Measurements from ENCODE around the gene C1orf105. TPM values are rescaled to one million over a fixed set of nuclear protein-coding genes. Genes with fewer than 3 reads are reported as not detected.

C1orf105 gene
- total and polyA plus RNA-seq, 2 experiments from 2014 or later, result 0.23 to 2.2 TPM

GRCh38 chr1:172515436-172515835, 95.0 kb downstream of the C1orf105 start:
- Histone ChIP-seq H2AFZ (no peak overlapping the region), H3K4me2 (no peak overlapping the region), H3K79me2 (no peaks in the 10 kb centered on the region), H3K27ac (no peak overlapping the region), H3K9me2 (replicated peaks; ENCODE audit: insufficient read depth) (no peaks in the 10 kb centered on the region), H3K4me3 (no peak overlapping the region), H3K4me1 (ENCODE audit: insufficient read depth) (no peaks in the 10 kb centered on the region), H3K27me3 (no peaks in the 10 kb centered on the region), H3K9me3 (ENCODE audit: low read depth) (no peaks in the 10 kb centered on the region), H3K36me3 (replicated peaks; ENCODE audit: insufficient read depth, low read depth) (no peaks in the 10 kb centered on the region), H4K20me1 (ENCODE audit: insufficient read depth, poor library complexity, severe bottlenecking) (no peaks in the 10 kb centered on the region)
- no peak for TF ChIP-seq CTCF (IDR thresholded peaks at IDR 0.05; ENCODE audit: poor library complexity)
- no peak for TF ChIP-seq EZH2 (IDR thresholded peaks at IDR 0.05; ENCODE audit: borderline replicate concordance)
- TF ChIP-seq EZH2phosphoT487 (IDR thresholded peaks at IDR 0.05; ENCODE audit: low read depth, severe bottlenecking, unreplicated experiment), result no peak
- DNase-seq (ENCODE audit: low spot score), result no peak

GRCh38 chr1:172515927-172516326, 95.4 kb downstream of the C1orf105 start:
- no peaks in the 10 kb centered on the region for H3K9me3 ChIP-seq (ENCODE audit: low read depth)
- H3K79me2 ChIP-seq, result no peaks in the 10 kb centered on the region
- H3K4me3 ChIP-seq, result no peak overlapping the region
- no peak overlapping the region for H3K27ac ChIP-seq
- WGBS (ENCODE audit: low lambda C conversion rate, missing lambda C conversion rate), result 84% methylated on average over 1 of the region's 1 CpG
- no peak for TF ChIP-seq EZH2 (IDR thresholded peaks at IDR 0.05; ENCODE audit: borderline replicate concordance)
- no peak for TF ChIP-seq CTCF (IDR thresholded peaks at IDR 0.05; ENCODE audit: poor library complexity)
- no peak for TF ChIP-seq EZH2phosphoT487 (IDR thresholded peaks at IDR 0.05; ENCODE audit: low read depth, severe bottlenecking, unreplicated experiment)
- H3K36me3 ChIP-seq (replicated peaks; ENCODE audit: insufficient read depth, low read depth), result no peaks in the 10 kb centered on the region
- H2AFZ ChIP-seq, result no peak overlapping the region
- no peak overlapping the region for H3K4me2 ChIP-seq
- H3K27me3 ChIP-seq, result no peaks in the 10 kb centered on the region
- H3K9me2 ChIP-seq (replicated peaks; ENCODE audit: insufficient read depth), result no peaks in the 10 kb centered on the region
- no peaks in the 10 kb centered on the region for H3K4me1 ChIP-seq (ENCODE audit: insufficient read depth)
- no peak for DNase-seq (ENCODE audit: low spot score)
- no peaks in the 10 kb centered on the region for H4K20me1 ChIP-seq (ENCODE audit: insufficient read depth, poor library complexity, severe bottlenecking)

- 92% methylated on average over 1 of the region's 1 CpG for whole genome bisulfite sequencing (ENCODE audit: low lambda C conversion rate, missing lambda C conversion rate)
- DNase-seq (ENCODE audit: low spot score), result no peak
- no peak overlapping the region for H3K27ac ChIP-seq
- H3K4me3 ChIP-seq, result no peak overlapping the region
- no peaks in the 10 kb centered on the region for H4K20me1 ChIP-seq (ENCODE audit: insufficient read depth, poor library complexity, severe bottlenecking)
- H2AFZ ChIP-seq, result no peak overlapping the region
- H3K9me2 ChIP-seq (replicated peaks; ENCODE audit: insufficient read depth), result no peaks in the 10 kb centered on the region
- H3K9me3 ChIP-seq (ENCODE audit: low read depth), result no peaks in the 10 kb centered on the region
- no peaks in the 10 kb centered on the region for H3K36me3 ChIP-seq (replicated peaks; ENCODE audit: insufficient read depth, low read depth)
- H3K79me2 ChIP-seq, result no peaks in the 10 kb centered on the region
- no peaks in the 10 kb centered on the region for H3K27me3 ChIP-seq
- TF ChIP-seq CTCF (IDR thresholded peaks at IDR 0.05; ENCODE audit: poor library complexity) (no peak), EZH2phosphoT487 (IDR thresholded peaks at IDR 0.05; ENCODE audit: low read depth, severe bottlenecking, unreplicated experiment) (no peak), EZH2 (IDR thresholded peaks at IDR 0.05; ENCODE audit: borderline replicate concordance) (no peak)
- no peak overlapping the region for H3K4me2 ChIP-seq
- no peaks in the 10 kb centered on the region for H3K4me1 ChIP-seq (ENCODE audit: insufficient read depth)
Observed at GRCh38 chr1:172517081-172517480, 96.6 kb downstream of the C1orf105 start.

GRCh38 chr1:172517545-172517944, 97.1 kb downstream of the C1orf105 start:
- 92% methylated on average over 4 of the region's 4 CpGs for WGBS (ENCODE audit: low lambda C conversion rate, missing lambda C conversion rate)
- no peaks in the 10 kb centered on the region for H3K9me3 ChIP-seq (ENCODE audit: low read depth)
- no peak overlapping the region for H3K4me2 ChIP-seq
- H3K9me2 ChIP-seq (replicated peaks; ENCODE audit: insufficient read depth), result no peaks in the 10 kb centered on the region
- no peak overlapping the region for H3K4me3 ChIP-seq
- TF ChIP-seq CTCF (IDR thresholded peaks at IDR 0.05; ENCODE audit: poor library complexity) (no peak), EZH2 (IDR thresholded peaks at IDR 0.05; ENCODE audit: borderline replicate concordance) (no peak), EZH2phosphoT487 (IDR thresholded peaks at IDR 0.05; ENCODE audit: low read depth, severe bottlenecking, unreplicated experiment) (no peak)
- no peaks in the 10 kb centered on the region for H3K79me2 ChIP-seq
- no peaks in the 10 kb centered on the region for H3K27me3 ChIP-seq
- no peak overlapping the region for H2AFZ ChIP-seq
- H4K20me1 ChIP-seq (ENCODE audit: insufficient read depth, poor library complexity, severe bottlenecking), result no peaks in the 10 kb centered on the region
- no peaks in the 10 kb centered on the region for H3K36me3 ChIP-seq (replicated peaks; ENCODE audit: insufficient read depth, low read depth)
- H3K4me1 ChIP-seq (ENCODE audit: insufficient read depth), result no peaks in the 10 kb centered on the region
- no peak overlapping the region for H3K27ac ChIP-seq
- no peak for DNase-seq (ENCODE audit: low spot score)
